GM18519 (cell line): ENCODE data around the gene CTH.
"Not testable (repeated sequence)": the region's sequence is repeated elsewhere in the genome, so short reads cannot be mapped to it uniquely, and the experiment has no call there.

Source experiments
- ATAC-seq: cut with Tn5 transposase; IDR thresholded peaks from one replicate; pipeline ENCODE4 v1.9.1; 2021; ENCODE audit warnings: mild to moderate bottlenecking, moderate library complexity; ENCODE audit not compliant: unreplicated experiment, low FRiP score

CTH gene

DNA sequence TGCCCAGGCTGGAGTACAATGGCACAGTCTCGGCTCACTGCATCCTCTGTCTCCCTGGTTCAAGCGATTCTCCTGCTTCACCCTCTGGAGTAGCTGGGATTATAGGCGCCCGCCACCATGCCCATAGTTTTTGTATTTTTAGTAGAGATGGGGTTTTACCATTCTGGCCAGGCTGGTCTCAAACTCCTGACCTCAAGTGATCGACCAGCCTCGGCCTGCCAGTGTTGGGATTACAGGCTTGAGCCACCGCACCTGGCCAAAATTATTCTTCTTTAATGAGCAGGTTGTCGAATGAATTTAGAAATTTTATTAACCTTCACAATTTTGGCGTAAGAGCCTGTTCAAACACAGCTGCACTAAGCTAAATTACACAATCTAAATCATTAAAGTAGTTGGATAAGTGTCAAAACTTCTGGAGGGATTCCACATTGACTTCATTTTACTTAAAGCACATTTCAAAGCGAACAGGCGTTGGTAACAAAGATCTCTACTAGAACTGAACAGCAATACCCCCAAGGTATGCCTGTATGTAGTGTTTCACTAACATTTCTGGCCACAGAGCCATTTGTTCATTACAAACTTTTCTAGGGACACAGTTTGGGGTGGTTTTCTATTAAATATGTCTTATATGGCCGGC is 5.2 kb upstream of the CTH start:
- no peak for ATAC-seq

DNA sequence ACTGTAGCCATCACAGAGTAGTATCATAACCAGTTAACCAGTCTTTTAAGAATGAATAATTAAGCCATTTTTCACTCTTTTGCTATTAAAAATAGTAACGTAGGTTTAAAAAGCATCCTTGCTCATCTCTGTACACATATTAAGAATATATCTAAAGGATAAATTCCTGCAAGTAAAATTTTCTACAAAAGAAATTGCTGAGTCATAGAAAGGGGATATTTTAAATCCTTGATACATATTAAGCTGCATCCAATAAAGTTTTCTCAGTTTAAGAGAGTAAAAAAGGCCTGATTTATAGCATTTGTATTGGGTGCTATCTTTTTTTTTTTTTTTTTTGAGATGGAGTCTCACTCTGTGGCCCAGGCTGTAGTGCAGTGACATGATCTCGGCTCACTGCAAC is 1.9 kb upstream of the CTH start:
- no peak for ATAC-seq

DNA sequence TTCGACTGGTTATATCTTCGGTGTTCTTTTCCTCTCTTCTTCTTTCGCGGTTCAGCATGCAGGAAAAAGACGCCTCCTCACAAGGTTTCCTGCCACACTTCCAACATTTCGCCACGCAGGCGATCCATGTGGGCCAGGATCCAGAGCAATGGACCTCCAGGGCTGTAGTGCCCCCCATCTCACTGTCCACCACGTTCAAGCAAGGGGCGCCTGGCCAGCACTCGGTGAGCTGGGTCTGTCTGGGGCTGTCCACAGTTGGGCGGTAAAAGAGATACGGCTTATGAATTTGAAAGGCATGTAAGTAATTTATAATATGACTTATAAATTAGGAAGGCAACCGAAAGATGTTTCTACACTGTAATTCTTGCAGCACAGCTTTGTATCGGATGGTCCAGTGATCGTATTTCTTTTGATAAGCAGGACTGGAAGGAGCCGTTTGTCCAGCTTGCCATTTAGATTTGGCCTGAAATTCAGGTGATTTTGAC is 334 bp downstream of the CTH start:
- no peak for ATAC-seq

DNA sequence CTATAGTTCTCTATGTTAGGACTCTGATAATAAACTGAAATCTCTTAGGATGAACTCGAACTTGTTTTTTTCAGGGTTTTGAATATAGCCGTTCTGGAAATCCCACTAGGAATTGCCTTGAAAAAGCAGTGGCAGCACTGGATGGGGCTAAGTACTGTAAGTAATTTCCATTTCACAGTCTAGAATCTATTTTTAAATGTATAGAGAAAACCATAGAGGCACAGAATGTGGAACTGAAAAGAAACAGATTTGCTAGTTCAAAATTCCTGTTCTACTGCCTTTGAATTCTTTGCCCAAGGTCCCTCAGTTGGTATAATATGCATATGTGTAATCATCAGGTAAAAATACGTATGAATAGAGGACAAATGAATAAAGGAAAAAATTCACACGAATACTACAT is 4.8 kb downstream of the CTH start:
- ATAC-seq, result peak; percentile 16

DNA sequence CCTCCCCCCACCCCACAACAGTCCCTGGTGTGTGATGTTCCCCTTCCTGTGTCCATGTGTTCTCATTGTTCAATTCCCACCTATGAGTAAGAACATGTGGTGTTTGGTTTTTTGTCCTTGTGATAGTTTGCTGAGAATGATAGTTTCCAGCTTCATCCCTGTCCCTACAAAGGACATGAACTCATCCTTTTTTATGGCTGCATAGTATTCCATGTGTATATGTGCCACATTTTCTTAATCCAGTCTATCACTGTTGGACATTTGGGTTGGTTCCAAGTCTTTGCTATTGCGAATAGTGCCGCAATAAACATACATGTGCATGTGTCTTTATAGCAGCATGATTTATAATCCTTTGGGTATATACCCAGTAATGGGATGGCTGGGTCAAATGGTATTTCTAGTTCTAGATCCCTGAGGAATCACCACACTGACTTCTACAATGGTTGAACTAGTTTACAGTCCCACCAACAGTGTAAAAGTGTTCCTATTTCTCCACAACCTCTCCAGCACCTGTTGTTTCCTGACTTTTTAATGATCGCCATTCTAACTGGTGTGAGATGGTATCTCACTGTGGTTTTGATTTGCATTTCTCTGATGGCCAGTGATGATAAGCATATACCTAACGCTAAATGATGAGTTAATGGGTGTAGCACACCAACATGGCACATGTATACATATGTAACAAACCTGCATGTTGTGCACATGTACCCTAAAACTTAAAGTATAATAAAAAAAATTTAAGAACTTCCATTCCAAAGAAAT is 8.1 kb downstream of the CTH start:
- ATAC-seq, result not testable (repeated sequence)

GRCh38 chr1:70420320-70420719 is 9.3 kb downstream of the CTH start:
- no peak for ATAC-seq

- ATAC-seq, result no peak
Measured at GRCh38 chr1:70426154-70427131, 15.4 kb downstream of the CTH start.

DNA sequence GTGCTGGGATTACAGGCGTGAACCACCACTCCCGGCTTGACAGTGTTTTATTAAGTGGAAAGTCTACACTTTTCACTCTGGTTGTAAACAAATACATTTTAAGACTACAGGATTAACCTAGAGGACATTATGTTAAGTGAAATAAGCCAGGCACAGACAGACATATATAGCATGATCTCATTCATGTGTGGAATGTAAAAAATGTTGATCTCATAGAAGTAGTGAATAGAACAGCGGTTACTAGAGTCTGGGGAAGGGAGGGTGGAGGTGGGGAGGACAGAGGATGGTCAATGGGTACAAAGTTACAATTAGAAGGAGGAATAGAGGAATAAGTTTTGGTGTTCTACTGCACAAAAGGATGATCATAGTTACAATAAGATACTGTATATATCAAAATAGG is 16.9 kb downstream of the CTH start:
- ATAC-seq, result no peak

- ATAC-seq, result no peak
Measured at GRCh38 chr1:70429219-70429618, 18.2 kb downstream of the CTH start.

GRCh38 chr1:70429757-70430156 is 18.7 kb downstream of the CTH start:
- no peak for ATAC-seq

DNA sequence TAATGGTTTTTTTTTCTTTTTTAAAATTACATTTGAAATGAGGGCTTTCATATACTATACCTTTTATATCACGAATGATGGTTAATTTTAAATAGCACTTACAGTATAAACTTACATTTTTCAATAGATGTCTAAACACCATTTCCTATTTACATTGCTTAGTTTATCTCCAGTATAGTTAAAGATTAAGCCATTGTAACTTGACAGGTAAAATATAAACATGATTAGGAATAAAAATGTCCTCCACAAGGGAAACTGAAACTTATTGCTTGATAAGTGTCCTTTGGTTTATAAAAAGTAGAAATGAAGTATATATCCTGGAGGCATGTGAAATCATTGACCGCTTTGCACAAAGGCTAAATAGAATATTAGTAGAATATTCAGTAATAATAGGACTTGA is 20.2 kb downstream of the CTH start:
- no peak for ATAC-seq

DNA sequence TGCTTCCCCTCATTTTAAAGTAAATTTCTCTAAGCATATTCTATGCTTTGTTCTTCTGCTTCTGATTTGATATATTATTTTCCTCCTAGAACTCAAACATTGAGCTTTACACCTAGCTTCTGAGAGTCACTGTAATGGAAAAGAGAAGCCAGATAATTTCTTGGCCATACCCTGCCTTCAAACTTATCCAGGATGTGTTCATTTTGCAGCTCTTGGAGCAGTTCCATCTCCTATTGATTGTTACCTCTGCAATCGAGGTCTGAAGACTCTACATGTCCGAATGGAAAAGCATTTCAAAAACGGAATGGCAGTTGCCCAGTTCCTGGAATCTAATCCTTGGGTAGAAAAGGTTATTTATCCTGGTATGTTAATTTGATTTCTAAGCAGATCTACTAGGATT is 20.8 kb downstream of the CTH start:
- no peak for ATAC-seq

DNA sequence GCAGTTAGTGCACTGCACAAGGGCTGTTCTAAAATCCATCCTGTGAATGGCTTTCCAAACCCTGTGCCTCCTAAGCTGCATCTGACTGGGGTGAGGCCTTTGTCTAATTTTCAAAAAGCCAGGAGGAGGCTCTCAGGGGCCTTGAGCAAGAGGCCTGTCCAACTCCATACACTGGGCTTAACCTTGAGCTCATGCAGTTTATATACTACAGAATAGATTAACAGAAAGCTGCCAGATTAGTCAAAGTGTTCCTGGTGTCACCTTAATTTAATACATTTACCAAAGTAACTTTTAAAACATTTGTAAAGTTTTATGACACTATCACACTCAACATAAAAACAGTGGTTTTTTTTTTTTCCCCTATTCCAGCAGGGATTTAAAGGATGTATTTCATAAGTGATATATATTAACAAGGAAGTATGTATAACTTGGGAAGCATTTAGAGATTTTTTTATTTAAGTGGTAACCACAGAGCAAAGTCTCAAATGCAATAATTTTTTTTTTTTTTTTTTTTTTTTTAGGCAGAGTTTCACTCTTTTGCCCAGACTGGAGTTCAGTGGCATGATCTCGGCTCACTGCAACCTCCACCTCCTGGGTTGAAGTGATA is 23.3 kb downstream of the CTH start:
- ATAC-seq, result no peak

GRCh38 chr1:70436622-70437251 is 25.7 kb downstream of the CTH start:
- ATAC-seq, result no peak

DNA sequence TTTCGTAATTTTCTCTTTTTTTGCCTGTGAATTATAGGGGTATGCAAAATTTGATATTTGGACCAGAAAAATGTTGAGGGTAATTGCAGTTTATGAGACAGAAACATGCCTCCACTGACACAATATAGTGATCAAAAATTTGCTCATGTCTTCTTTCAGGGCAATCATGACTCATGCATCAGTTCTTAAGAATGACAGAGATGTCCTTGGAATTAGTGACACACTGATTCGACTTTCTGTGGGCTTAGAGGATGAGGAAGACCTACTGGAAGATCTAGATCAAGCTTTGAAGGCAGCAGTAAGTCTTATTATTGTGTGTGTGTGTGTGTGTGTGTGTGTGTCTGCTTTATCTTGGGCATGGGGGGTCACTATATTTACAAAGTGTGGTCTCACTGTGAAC is 27.5 kb downstream of the CTH start:
- ATAC-seq, result no peak

GRCh38 chr1:70440642-70441391 is 29.7 kb downstream of the CTH start:
- ATAC-seq, result no peak

DNA sequence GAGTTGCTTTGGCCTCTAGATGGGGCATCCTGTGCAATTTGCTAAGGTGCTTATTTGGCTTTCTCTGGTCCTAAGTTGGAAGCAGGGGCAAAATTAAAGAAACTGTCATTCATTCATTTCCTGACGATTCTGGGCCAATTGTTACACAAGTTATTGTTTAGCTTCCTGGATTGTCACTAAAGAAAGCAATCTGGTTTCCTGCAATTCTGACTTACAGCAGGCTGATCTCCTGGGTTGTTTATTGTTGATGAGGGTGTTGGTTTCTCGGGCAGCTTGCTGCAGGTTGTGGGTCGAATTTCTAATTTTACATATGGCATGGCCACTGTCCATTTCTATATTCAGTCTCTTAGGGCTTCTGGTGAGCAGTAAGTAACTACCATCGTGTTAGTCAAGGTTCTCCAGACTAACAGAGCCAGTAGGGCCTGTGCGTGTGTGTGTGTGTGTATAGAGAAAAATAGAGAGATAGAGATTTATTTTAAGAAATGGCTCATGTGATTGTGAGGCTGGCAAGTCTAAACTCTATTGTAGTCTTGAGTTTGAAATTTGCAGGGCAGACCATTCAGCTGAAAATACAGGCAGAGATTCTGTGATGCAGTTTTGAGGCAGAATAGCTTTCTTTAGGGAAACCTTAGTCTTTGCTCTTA is 30.4 kb downstream of the CTH start:
- ATAC-seq, result no peak

- ATAC-seq, result no peak
Measured at GRCh38 chr1:70442490-70442889, 31.4 kb downstream of the CTH start.

DNA sequence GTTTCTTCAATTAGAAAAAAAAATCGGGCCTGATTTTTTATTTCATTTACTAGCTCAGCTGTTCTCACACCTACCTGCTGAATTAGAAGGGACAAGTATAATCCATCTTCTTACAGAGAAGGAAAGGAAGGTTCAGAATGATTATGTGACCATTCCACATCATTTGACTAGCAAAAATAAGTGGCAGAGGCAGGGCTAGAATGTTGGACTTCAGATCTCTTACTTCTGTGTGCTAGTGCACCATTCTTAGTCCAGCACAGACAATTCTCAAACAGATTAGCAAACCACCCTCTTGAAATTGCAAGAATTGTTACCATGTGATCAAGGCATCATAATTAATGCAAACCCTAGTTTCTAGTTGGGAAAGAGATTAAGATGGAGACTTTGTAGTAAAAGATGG is 32.7 kb downstream of the CTH start:
- no peak for ATAC-seq
